GM12872 (cell line): ENCODE results near the gene IL1R2.

Source experiments
- CTCF ChIP-seq: IDR thresholded peaks from 3 replicates; pipeline ENCODE4 v1.5.1; 2011; ENCODE audit warnings: low read depth, mild to moderate bottlenecking, low read length, moderate library complexity; ENCODE audit not compliant: insufficient read depth

The IL1R2 gene

GRCh38 chr2:101991721-101992145 is at the start of gene IL1R2:
Gene IL1R2 (plus strand): TSS chr2:101991960. CDS start chr2:102008576, 16,616 bp downstream.
- TF ChIP-seq CTCF: no peak

- TF ChIP-seq CTCF: no peak
Observed at GRCh38 chr2:101942851-101943250, 48.9 kb upstream of the IL1R2 start.

GRCh38 chr2:101946372-101947039 is 45.3 kb upstream of the IL1R2 start:
- TF ChIP-seq CTCF: no peak

- TF ChIP-seq CTCF: no peak
Observed at GRCh38 chr2:101947374-101947773, 44.4 kb upstream of the IL1R2 start.

GRCh38 chr2:101948625-101949155 is 43.1 kb upstream of the IL1R2 start:
- no peak for TF ChIP-seq CTCF

GRCh38 chr2:101949304-101949703 is 42.5 kb upstream of the IL1R2 start:
- no peak for TF ChIP-seq CTCF

GRCh38 chr2:101951296-101951695 is 40.5 kb upstream of the IL1R2 start:
- TF ChIP-seq CTCF: no peak

GRCh38 chr2:101952551-101952950 is 39.2 kb upstream of the IL1R2 start:
- TF ChIP-seq CTCF: no peak
